ENCODE results near the gene NEK6. TPM values are rescaled to one million over a fixed set of nuclear protein-coding genes. Genes with fewer than 3 reads are reported as not detected.
A peak's percentile ranks its signal among the peaks of the same experiment; 100 is the strongest.

NEK6 gene
- total and polyA plus RNA-seq, 10 of the 15 experiments (the other 5 are each of a cell fraction or from before 2014, with no cell fraction given): 31.3 to 161 (median 89.2) TPM

GRCh38 chr9:124285903-124286291 is 28.1 kb downstream of the NEK6 start (continued):
- TF ChIP-seq HCFC1 (IDR thresholded peaks at IDR 0.05; ENCODE audit: low read length) (no peak), CREB1 (IDR thresholded peaks at IDR 0.05; ENCODE audit: low read depth) (no peak), MYB (IDR thresholded peaks at IDR 0.05; ENCODE audit: borderline replicate concordance, low read depth, low read length) (0 out of 2 replicates have a peak, but pooled peaks have one; percentile 13), ATF7 (IDR thresholded peaks at IDR 0.05; ENCODE audit: low read depth) (no peak; the same call in 1 of the 2 replicates), SKIL (IDR thresholded peaks at IDR 0.05; ENCODE audit: low read depth, poor library complexity, severe bottlenecking) (peak; percentile 93), BMI1 (IDR thresholded peaks at IDR 0.05; ENCODE audit: borderline replicate concordance) (no peak; the same call in 1 of the 2 replicates), SIN3A (IDR thresholded peaks at IDR 0.05; ENCODE audit: low read depth, low read length) (no peak), NKRF (conservative IDR thresholded peaks at IDR 0.05) (no peak; the same call in 1 of the 2 replicates), MXI1 (IDR thresholded peaks at IDR 0.05; ENCODE audit: low read depth, low read length) (0 out of 2 replicates have a peak, but pooled peaks have one; percentile 50), IRF5 (IDR thresholded peaks at IDR 0.05; ENCODE audit: borderline replicate concordance) (no peak), RAD21 (IDR thresholded peaks at IDR 0.05; ENCODE audit: insufficient read depth, low read depth, low read length) (peak; percentile 17; the same call in 1 of the 2 replicates), SRF (IDR thresholded peaks at IDR 0.05; ENCODE audit: low read depth in 2 of 2, low read length in 2 of 2) (0 out of 4 replicates have a peak, but pooled peaks of 1 of the 2 experiments have one; percentile 37), RB1 (IDR thresholded peaks at IDR 0.05; ENCODE audit: borderline replicate concordance) (no peak; the same call in 1 of the 2 replicates), STAT1 (conservative IDR thresholded peaks at IDR 0.05) (no peak)
- TF ChIP-seq, protein P1, sequence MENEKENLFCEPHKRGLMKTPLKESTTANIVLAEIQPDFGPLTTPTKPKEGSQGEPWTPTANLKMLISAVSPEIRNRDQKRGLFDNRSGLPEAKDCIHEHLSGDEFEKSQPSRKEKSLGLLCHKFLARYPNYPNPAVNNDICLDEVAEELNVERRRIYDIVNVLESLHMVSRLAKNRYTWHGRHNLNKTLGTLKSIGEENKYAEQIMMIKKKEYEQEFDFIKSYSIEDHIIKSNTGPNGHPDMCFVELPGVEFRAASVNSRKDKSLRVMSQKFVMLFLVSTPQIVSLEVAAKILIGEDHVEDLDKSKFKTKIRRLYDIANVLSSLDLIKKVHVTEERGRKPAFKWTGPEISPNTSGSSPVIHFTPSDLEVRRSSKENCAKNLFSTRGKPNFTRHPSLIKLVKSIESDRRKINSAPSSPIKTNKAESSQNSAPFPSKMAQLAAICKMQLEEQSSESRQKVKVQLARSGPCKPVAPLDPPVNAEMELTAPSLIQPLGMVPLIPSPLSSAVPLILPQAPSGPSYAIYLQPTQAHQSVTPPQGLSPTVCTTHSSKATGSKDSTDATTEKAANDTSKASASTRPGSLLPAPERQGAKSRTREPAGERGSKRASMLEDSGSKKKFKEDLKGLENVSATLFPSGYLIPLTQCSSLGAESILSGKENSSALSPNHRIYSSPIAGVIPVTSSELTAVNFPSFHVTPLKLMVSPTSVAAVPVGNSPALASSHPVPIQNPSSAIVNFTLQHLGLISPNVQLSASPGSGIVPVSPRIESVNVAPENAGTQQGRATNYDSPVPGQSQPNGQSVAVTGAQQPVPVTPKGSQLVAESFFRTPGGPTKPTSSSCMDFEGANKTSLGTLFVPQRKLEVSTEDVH (IDR thresholded peaks at IDR 0.05; ENCODE audit: low read depth, partially characterized antibody): no peak
- TF ChIP-seq, protein P2, sequence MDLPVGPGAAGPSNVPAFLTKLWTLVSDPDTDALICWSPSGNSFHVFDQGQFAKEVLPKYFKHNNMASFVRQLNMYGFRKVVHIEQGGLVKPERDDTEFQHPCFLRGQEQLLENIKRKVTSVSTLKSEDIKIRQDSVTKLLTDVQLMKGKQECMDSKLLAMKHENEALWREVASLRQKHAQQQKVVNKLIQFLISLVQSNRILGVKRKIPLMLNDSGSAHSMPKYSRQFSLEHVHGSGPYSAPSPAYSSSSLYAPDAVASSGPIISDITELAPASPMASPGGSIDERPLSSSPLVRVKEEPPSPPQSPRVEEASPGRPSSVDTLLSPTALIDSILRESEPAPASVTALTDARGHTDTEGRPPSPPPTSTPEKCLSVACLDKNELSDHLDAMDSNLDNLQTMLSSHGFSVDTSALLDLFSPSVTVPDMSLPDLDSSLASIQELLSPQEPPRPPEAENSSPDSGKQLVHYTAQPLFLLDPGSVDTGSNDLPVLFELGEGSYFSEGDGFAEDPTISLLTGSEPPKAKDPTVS (IDR thresholded peaks at IDR 0.05; ENCODE audit: low read depth, low read length): no peak

All from GM12878 (cell line).